BJ (cell line): ENCODE measurements around the gene CHN2. TPM values are rescaled to one million over a fixed set of nuclear protein-coding genes. Genes with fewer than 3 reads are reported as not detected.

ENCODE experiments used
- CTCF ChIA-PET: fragments of 350-600 bp; formaldehyde crosslinking; extraction: SDS; loops from one replicate; lab custom pipeline; 2021; ENCODE audit warnings: antibody characterized with exemption, inconsistent platforms; lab: Yijun Ruan, JAX
- POLR2A ChIA-PET: fragments of 300-600 bp; sonication (Branson Sonifier 250); formaldehyde crosslinking; extraction: SDS; loops from one replicate; lab custom pipeline; 2021; ENCODE audit warnings: antibody characterized with exemption; lab: Charles Lee
- DNase-seq: peaks from one replicate; pipeline ENCODE4 v3.0.0-alpha.2; 2011; ENCODE audit warnings: low read depth
- H3K27me3 ChIP-seq: 2 replicates; pipeline ENCODE4 v1.6.0; 2011; ENCODE audit warnings: low read length; ENCODE audit not compliant: control insufficient read depth, insufficient read depth
- H3K36me3 ChIP-seq: 2 replicates; pipeline ENCODE4 v1.5.1; 2011; ENCODE audit warnings: low read length; ENCODE audit not compliant: control insufficient read depth, insufficient read depth
- H3K4me3 ChIP-seq: 2 replicates; pipeline ENCODE4 v1.5.1; 2011; ENCODE audit warnings: low read depth, mild to moderate bottlenecking, control low read depth, low read length
- CTCF ChIP-seq: IDR thresholded peaks from 2 replicates; pipeline ENCODE4 v1.5.1; 2011; ENCODE audit warnings: low read depth, mild to moderate bottlenecking, control low read depth, inconsistent platforms, low read length, moderate library complexity; ENCODE audit not compliant: insufficient read depth
- polyA plus RNA-seq: library from polyadenylated mRNA; depleted of rRNA; stranded (reverse); fragments of >200 nt; gene quantifications from 2 replicates; pipeline ENCODE4 v1.2.3, GENCODE V29; 2011

The CHN2 gene
- polyA plus RNA-seq, 1 experiment: not detected

GRCh38 chr7:29365423-29365822, 170.8 kb downstream of the CHN2 start:
- no peak for DNase-seq
- CTCF ChIA-PET: no interaction called here
- Histone ChIP-seq H3K4me3 (no peak overlapping the region), H3K36me3 (no peaks in the 10 kb centered on the region), H3K27me3 (no peaks in the 10 kb centered on the region)
- POLR2A ChIA-PET: no interaction called here
- no peak for TF ChIP-seq CTCF

- H3K4me3 ChIP-seq: no peak overlapping the region
- TF ChIP-seq CTCF: no peak
- H3K36me3 ChIP-seq: no peaks in the 10 kb centered on the region
- DNase-seq: no peak
- ChIA-PET CTCF (no interaction called here), POLR2A (no interaction called here)
- no peaks in the 10 kb centered on the region for H3K27me3 ChIP-seq
Measured at GRCh38 chr7:29367784-29368183, 173.2 kb downstream of the CHN2 start.

GRCh38 chr7:29369909-29370488, 175.4 kb downstream of the CHN2 start:
- no peaks in the 10 kb centered on the region for H3K27me3 ChIP-seq
- no peak for DNase-seq
- POLR2A ChIA-PET: no interaction called here
- H3K36me3 ChIP-seq: no peaks in the 10 kb centered on the region
- no peak for TF ChIP-seq CTCF
- no peak overlapping the region for H3K4me3 ChIP-seq
- CTCF ChIA-PET: no interaction called here

- Histone ChIP-seq H3K36me3 (no peaks in the 10 kb centered on the region), H3K4me3 (no peak overlapping the region), H3K27me3 (no peaks in the 10 kb centered on the region)
- ChIA-PET CTCF (no interaction called here), POLR2A (no interaction called here)
- no peak for TF ChIP-seq CTCF
- DNase-seq: no peak
Measured at GRCh38 chr7:29370531-29371314, 176.1 kb downstream of the CHN2 start.

GRCh38 chr7:29371472-29371871, 176.9 kb downstream of the CHN2 start:
- CTCF ChIA-PET: no interaction called here
- DNase-seq: no peak
- TF ChIP-seq CTCF: no peak
- POLR2A ChIA-PET: no interaction called here
- Histone ChIP-seq H3K36me3 (no peaks in the 10 kb centered on the region), H3K4me3 (no peak overlapping the region), H3K27me3 (no peaks in the 10 kb centered on the region)
